ENCODE measurements around the gene CD300A.
A peak's percentile ranks its signal among the peaks of the same experiment; 100 is the strongest.

The CD300A gene

DNA sequence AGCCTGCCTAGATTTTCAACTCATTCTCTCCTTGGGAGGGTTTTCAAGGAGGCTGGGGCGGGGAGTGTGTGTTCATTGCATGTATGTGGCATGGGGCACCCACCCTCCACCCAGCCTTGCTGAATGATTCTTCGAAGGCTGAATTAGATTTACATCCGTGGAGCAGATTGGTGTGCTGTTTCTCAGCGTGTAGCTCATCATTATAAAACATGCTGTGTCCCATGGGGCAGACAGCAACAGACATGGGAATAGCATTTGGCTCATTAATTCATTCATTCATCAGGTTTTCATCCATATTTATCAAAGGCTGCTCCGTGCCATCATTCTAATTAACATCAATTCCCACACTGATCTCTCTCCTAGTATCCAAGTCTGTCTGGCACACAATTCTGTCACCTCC, 10.6 kb upstream of the CD300A start:
- DNase-seq: no peak

DNA sequence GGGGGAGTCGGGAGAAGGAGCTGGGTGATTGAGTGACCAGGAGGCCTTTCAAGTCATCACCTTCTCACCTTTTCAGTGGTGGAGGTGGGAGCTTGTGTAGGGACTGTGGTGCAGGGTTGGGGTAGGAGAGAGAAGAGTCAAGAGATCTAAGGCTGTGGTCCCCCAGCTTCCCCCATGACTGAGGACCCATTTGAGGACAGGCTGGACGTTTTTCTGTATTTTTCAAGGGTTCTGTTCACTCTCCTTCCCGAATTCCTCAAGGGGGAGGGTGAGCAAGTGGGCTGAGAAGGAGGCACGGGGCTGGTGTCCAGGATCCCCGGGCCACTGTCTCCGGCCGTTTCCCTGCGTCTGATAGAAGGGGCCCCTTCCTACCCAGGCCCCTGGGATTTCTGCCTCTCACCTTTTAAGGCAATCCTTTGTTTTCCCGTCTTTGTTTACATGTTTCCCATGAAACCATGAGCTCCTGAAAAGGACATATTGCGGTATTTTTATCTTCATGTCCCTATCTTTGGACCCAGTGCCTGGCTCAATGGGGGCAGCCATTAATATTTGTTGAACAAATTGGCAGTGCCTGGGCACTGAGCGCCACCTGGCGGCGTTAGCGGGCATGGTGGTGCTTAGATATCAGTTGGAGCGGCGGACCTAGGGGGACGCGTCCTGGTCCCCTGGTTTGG, 9.2 kb upstream of the CD300A start:
- DNase-seq: peak; percentile 78

DNA sequence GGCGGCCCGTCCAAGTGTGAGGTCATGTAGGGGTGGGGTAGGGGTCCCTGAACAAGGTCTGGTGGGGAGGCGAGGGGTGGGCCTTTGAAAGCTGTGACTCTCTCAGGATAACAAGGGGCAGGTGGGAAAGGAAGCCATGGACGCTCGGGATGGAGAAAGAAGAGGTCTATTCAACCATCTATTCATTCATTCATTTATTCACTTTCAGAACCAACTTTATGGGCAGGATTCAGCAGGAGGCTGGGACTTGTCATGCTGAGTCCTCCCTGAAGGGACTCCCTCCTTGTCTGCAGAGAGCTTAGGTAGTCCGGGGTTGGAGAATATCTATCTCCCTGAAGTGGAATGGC, 8.6 kb upstream of the CD300A start:
- no peak for DNase-seq

- DNase-seq: no peak
These were observed 7.6 kb upstream of the CD300A start for GRCh38 chr17:74458835-74459234.

DNA sequence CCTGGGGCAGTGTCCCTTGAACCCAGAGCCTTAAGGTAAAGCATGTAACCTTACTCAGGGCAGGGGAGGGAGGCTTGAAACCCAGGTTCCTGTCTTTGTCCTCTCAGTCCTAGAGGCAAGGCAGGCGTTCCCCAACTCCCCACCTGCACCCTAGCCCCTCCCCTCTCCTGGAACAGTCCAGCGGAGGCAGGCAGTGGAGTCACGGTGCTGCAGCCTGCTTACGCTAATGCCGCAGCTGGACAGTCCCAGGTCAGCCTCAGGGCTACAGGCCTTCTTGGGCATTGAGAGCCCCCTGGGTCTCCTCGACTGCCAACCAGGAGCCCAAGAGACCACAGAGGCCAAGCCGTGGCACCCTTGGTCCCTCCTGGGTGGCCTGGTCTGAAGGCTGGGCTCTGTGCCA, 6.8 kb upstream of the CD300A start:
- no peak for DNase-seq

GRCh38 chr17:74460241-74460640, 6.2 kb upstream of the CD300A start:
- no peak for DNase-seq

- DNase-seq: no peak
These were observed 5.4 kb upstream of the CD300A start for GRCh38 chr17:74460996-74461395.

DNA sequence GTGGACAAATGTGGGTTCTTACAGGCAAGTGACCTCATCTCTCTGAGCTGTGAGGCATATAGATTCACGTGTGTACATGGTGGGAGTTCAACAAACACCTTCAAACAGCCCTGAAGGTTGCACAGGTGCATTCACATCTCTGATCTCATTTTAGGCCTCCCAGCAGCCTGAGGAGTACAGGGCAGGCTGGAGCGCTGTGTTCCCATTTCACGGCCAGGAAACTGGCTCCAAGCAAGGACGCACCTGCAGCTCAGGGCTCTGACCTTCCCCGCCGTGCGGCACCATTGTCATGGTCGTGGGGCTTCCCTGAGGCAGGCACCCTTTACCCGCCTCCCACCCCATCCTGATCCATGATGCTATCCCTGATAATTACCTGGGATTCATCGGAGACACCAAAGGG, 4.8 kb upstream of the CD300A start:
- no peak for DNase-seq

DNA sequence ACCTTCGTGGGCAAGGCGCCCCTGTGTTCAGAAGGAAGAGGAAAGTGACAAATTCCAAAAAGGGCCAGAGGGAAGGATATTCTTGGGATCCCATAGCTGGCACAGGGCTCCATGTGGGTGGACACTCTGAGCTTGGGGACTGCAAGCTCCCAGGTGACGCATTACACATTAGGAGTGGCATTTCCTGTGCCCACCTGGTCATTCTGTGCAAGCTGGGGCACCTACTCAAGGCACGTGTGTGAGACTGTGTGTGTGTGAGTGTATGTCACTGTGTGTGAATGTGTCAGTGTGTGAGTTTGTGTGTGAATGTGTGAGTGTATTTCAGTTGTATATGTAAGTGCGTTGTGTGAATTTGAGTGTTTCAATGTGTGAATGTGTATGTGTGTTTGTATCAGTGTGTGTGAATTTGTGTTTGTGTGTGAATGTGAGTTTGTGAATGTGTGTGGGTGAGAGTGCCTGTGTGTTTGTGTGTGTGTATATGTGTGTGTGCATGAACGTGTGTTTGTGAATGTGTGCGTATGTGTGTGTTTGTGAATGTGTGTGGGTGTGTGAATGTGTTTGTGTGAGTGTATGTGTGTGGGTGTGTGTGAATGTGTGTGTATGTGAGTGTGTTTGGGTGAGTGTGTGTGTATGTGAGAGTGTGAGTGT, 1.6 kb upstream of the CD300A start:
- no peak for DNase-seq

GRCh38 chr17:74465378-74466110, 890 bp upstream of the CD300A start:
- DNase-seq: no peak

DNA sequence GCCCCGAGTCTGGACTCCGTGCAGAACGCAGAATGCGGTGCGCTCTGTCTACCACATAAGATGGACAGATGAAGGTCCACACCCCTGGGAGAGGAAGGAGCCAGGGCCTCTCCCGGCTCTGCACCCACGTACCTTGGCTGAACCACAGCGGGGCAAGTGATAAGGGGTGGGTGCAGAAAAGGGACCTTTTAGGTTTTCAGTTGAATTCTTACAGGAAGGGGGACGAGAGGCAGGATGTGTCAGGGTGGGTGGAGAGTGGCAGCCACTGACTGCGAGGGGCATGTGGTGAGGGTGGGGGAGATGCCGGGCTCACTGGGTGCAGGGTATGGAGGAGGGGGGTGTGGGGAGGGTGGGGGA, 372 bp downstream of the CD300A start:
- DNase-seq: no peak

DNA sequence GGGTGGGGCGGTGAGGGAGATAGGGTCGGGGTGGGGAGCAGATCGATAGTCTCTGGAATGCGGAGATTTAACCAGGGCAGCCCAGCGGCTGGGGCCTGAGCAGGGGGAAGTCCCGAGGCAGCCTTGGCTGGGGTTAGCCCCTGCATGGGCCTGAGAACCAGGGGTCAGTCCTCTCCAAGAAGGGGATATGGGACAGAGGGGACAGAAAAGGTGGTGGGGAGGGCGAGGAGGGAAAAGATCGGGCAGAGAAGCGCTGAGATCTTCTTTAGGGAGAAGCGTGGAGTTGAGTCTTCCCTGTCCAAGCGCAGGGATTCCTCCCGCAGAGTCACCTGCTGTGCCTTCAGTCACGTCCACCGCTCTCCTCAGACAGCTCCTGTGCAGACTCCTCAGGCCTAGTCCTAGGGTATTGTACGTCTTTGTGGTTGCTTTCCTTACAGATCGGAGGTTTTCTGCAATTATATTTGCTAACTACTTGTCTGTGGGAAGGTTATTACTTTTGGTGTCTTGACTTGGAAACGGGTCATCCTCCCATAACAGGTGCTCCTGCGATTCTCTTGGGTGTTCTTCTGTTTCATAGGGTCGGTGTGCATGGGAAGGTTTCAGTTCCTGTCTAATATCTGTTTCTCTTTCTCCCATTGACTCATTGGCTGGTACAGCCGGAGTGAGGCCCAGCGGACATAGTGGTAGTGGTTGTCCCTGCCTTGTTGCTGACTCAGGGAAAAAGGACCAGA, 952 bp downstream of the CD300A start:
- DNase-seq: no peak

GRCh38 chr17:74471341-74471740, 4.9 kb downstream of the CD300A start:
- DNase-seq: no peak

DNA sequence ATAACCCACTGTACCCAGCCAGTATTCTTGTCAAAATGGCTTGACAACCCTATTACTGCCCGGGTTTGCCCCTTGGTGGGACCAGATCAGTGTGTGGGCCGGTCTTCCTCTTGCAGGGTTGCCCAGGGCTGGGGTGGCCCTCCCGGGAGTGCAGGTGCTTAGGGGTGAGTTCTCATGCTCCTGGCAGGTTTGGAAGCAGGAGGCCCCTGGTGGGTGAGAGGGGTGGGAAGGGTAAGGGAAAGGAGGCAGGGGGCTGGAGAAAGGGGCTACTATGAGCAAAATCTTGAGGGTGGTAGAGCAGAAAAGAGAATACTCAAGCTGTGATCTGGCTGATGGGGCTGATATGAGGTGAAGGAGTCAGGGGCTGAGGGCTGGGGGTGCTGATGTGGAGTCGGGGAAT, 6.5 kb downstream of the CD300A start:
- no peak for DNase-seq

DNA sequence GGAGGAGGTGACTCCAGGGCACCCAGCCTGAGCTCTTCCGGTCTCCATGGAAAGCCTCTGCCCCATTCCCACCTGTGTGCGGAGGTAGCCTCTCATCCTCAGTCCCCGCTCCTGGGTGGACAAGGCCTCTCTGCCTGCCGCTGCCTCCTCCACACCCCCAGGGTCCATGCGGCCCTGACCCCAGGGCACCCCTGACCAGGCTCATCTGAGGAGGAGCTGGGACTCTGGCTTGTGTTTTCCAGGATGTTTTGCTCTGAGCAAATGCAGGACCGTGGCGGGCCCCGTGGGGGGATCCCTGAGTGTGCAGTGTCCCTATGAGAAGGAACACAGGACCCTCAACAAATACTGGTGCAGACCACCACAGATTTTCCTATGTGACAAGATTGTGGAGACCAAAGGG, 6.9 kb downstream of the CD300A start:
- DNase-seq: no peak

DNA sequence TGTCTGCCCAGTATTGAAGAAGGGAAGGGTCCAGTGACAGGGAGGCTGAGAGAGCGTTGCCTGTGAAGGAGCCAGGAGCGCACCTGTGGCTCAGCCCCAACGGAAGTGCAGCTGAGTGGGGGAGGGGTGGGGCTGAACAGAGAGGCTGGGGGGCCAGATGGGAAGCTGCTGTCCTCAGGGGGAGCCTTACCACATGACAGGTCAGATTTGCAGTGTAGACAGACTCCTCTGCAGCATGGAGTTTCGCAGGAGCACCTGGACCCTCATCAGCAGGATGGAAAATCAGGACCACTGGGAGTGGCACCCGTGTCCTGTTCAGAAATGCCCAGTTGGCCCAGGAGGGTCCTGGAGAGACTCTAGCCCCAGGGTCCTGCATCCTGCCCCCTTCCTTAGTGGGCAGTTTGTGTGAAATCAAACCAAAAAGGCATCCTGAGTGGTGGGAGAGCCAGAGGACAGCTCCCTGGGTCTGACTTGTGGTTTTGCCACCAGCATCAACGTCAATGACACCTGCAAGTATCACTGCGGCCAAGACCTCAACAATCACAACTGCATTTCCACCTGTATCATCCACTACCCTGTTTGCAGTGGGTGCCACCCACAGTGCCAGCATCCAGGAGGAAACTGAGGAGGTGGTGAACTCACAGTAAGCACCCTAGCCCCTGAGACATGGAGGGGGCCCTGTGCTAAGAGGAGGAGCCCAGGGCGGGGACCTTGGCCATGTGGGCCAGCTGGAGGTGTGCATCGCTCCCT, 7.8 kb downstream of the CD300A start:
- DNase-seq: no peak

GRCh38 chr17:74475189-74475588, 8.8 kb downstream of the CD300A start:
- no peak for DNase-seq

DNA sequence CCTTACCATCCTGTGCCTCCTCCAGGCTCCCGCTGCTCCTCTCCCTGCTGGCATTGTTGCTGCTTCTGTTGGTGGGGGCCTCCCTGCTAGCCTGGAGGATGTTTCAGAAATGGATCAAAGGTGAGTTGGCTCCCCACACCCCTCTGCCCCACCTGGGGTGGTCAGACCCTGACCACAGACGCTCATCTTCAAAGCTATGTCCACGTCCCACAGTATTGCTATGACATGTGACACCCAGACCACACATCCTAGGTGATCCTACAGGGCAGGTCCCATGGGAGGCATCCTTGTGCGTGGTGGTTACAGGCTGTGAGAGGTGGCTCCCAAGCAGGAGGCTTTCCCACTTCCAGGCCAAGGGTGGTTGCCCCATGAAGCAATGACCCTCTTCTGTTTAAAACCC, 11.0 kb downstream of the CD300A start:
- DNase-seq: no peak

- DNase-seq: no peak
These were observed 12.1 kb downstream of the CD300A start for GRCh38 chr17:74478420-74479100.

GRCh38 chr17:74480290-74480689, 13.9 kb downstream of the CD300A start:
- no peak for DNase-seq

- DNase-seq: no peak
These were observed 15.2 kb downstream of the CD300A start for GRCh38 chr17:74481621-74482020.

DNA sequence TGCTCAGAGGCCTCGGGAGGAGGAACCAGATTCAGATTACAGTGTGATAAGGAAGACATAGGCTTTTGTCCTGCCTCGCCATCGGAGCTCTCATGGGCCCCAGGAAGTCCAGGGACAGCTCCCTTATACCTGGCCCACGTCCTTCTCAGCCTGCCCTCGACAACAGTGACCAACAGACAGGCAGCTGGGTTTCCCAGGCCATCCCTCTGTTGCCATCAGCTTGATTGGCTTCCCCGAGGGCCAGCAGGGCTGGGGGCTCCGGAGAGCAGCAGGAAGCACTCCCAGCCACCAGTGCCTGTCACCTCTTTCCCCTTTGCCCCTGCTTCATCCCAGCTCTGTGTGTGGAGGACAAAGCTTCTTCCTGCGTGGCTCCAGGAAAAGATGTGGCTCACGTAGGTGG, 17.6 kb downstream of the CD300A start:
- DNase-seq: no peak
